Natural killer cell (primary cell): Measurements from ENCODE around the gene NOXA1. TPM values are rescaled to one million over a fixed set of nuclear protein-coding genes. Genes with fewer than 3 reads are reported as not detected.

Source experiments
- ATAC-seq, 3 donors: fragments of 150-1000 bp in 2 of 3; fragments of 200-7000 bp in 1 of 3; cut with Tn5 transposase; 1 replicate in 1 of 3; 2 replicates in 2 of 3; pipeline ENCODE4 v1.10.0; 2021; ENCODE audit warnings: mild to moderate bottlenecking in 2 of 3, moderate library complexity in 2 of 3
- DNase-seq, 2 donors: peaks; one replicate each; pipeline versions ENCODE4 v3.0.0 to v3.0.0-alpha.2; 2013 to 2021; ENCODE audit warnings: mixed read lengths in 1 of 2
- H3K27ac ChIP-seq: one replicate; pipeline ENCODE4 v1.5.1; 2013; ENCODE audit warnings: mild to moderate bottlenecking, low read length
- H3K27me3 ChIP-seq: one replicate; pipeline ENCODE4 v1.6.1; 2013; ENCODE audit warnings: low read length; ENCODE audit not compliant: control insufficient read depth, insufficient read depth
- H3K36me3 ChIP-seq: one replicate; pipeline ENCODE4 v1.6.1; 2013; ENCODE audit warnings: low read length; ENCODE audit not compliant: control insufficient read depth, insufficient read depth
- H3K4me1 ChIP-seq: one replicate; pipeline ENCODE4 v1.6.1; 2013; ENCODE audit warnings: low read length; ENCODE audit not compliant: control insufficient read depth, insufficient read depth
- H3K4me3 ChIP-seq: one replicate; pipeline ENCODE4 v1.5.1; 2013; ENCODE audit warnings: low read length
- H3K9me3 ChIP-seq: one replicate; pipeline ENCODE4 v1.6.1; 2013; ENCODE audit warnings: low read length; ENCODE audit not compliant: control insufficient read depth, insufficient read depth
- H3K27ac Mint-ChIP-seq, 2 donors: one replicate each; pipeline ENCODE4 v1.8.0; 2022; ENCODE audit warnings: mild to moderate bottlenecking in 2 of 2, mixed read lengths in 2 of 2, moderate library complexity in 1 of 2
- H3K27me3 Mint-ChIP-seq, 2 donors: one replicate each; pipeline ENCODE4 v1.8.0; 2022; ENCODE audit warnings: low read depth in 2 of 2, mixed read lengths in 2 of 2
- H3K36me3 Mint-ChIP-seq: one replicate; pipeline ENCODE4 v1.8.0; 2022; ENCODE audit warnings: mixed read lengths
- H3K4me1 Mint-ChIP-seq, 2 donors: one replicate each; pipeline ENCODE4 v1.8.0; 2022; ENCODE audit warnings: mixed read lengths in 2 of 2
- H3K4me3 Mint-ChIP-seq: one replicate; pipeline ENCODE4 v1.8.0; 2022; ENCODE audit warnings: mild to moderate bottlenecking, moderate library complexity, mixed read lengths
- H3K9me3 Mint-ChIP-seq, 2 donors: one replicate each; pipeline ENCODE4 v1.8.0; 2022; ENCODE audit warnings: mixed read lengths in 2 of 2
- CTCF ChIP-seq: fragments of 200-600 bp; IDR thresholded peaks from one replicate; pipeline ENCODE4 v1.8.0; 2022; ENCODE audit warnings: antibody characterized with exemption
- WGBS: methylation state at CpG from one replicate; pipeline ENCODE4 v1.1.7; 2013; ENCODE audit warnings: missing lambda C conversion rate; ENCODE audit not compliant: insufficient coverage; 5-methylcytosine and 5-hydroxymethylcytosine counted together
- intact Hi-C: fragments of 100-400 bp; cut with micrococcal nuclease; formaldehyde crosslinking; loops from one replicate; pipeline ENCODE4 v1.14.2; 2022
- total RNA-seq, 4 donors: library from RNA; stranded (reverse); fragments of 120-200 nt in 1 of 4; gene quantifications; one replicate each; pipeline versions ENCODE4 v1.2.3 to v1.2.4, GENCODE V29; 2013 to 2022

Gene NOXA1
- total RNA-seq, 3 donors from 2014 or later (not counting 1 experiment from before 2014, with no cell fraction given), result 4.7 to 10.0 (median 7.7) TPM

GRCh38 chr9:137446851-137447471 is 23.8 kb downstream of the NOXA1 start:
- Histone ChIP-seq H3K27ac (no peak overlapping the region), H3K9me3 (no peaks in the 10 kb centered on the region), H3K4me1 (peaks cover 46% of the 10 kb centered on the region), H3K36me3 (no peaks in the 10 kb centered on the region), H3K4me3 (no peak overlapping the region), H3K27me3 (peaks cover 4% of the 10 kb centered on the region)
- no peaks in the 10 kb centered on the region for H3K9me3 Mint-ChIP-seq
- peak overlapping the region in 1 of 2 donors; percentile 37 for H3K27ac Mint-ChIP-seq
- no peaks in the 10 kb centered on the region for H3K36me3 Mint-ChIP-seq
- TF ChIP-seq CTCF, result no peak
- DNase-seq (peak in 1 of 2 donors; percentile 30), ATAC-seq (no peak)
- H3K4me1 Mint-ChIP-seq, result peaks cover 13 to 37% of the 10 kb centered on the region in 2 donors
- intact Hi-C loops, result no loop called here
- no peak overlapping the region for H3K4me3 Mint-ChIP-seq
- H3K27me3 Mint-ChIP-seq, result peaks cover 3 to 8% of the 10 kb centered on the region in 2 donors
- whole genome bisulfite sequencing, result 75% methylated on average over 21 of the region's 21 CpGs

GRCh38 chr9:137447722-137448601 is 24.8 kb downstream of the NOXA1 start:
- Mint-ChIP-seq H3K4me3 (no peak overlapping the region), H3K9me3 (no peaks in the 10 kb centered on the region), H3K27me3 (peaks cover 0 to 7% of the 10 kb centered on the region in 2 donors), H3K36me3 (no peaks in the 10 kb centered on the region), H3K4me1 (peaks cover 15 to 45% of the 10 kb centered on the region in 2 donors), H3K27ac (no peak overlapping the region)
- no peak for DNase-seq
- WGBS, result 95% methylated on average over 27 of the region's 27 CpGs
- Histone ChIP-seq H3K36me3 (no peaks in the 10 kb centered on the region), H3K4me3 (no peak overlapping the region), H3K27me3 (no peaks in the 10 kb centered on the region), H3K9me3 (no peaks in the 10 kb centered on the region), H3K4me1 (peaks cover 56% of the 10 kb centered on the region), H3K27ac (no peak overlapping the region)
- no peak for ATAC-seq
- intact Hi-C loops, result no loop called here
- no peak for TF ChIP-seq CTCF

- 95% methylated on average over 16 of the region's 16 CpGs for WGBS
- no peaks in the 10 kb centered on the region for H3K36me3 Mint-ChIP-seq
- ATAC-seq (no peak), DNase-seq (no peak)
- Histone ChIP-seq H3K27ac (no peak overlapping the region), H3K9me3 (no peaks in the 10 kb centered on the region), H3K4me1 (peaks cover 62% of the 10 kb centered on the region), H3K27me3 (no peaks in the 10 kb centered on the region), H3K4me3 (no peak overlapping the region), H3K36me3 (no peaks in the 10 kb centered on the region)
- intact Hi-C loops, result no loop called here
- TF ChIP-seq CTCF, result no peak
- H3K4me3 Mint-ChIP-seq, result no peak overlapping the region
- H3K27ac Mint-ChIP-seq, result no peak overlapping the region
- H3K9me3 Mint-ChIP-seq, result no peaks in the 10 kb centered on the region
- peaks cover 0 to 5% of the 10 kb centered on the region in 2 donors for H3K27me3 Mint-ChIP-seq
- H3K4me1 Mint-ChIP-seq, result peaks cover 15 to 48% of the 10 kb centered on the region in 2 donors
Measured at GRCh38 chr9:137448602-137448962, 25.4 kb downstream of the NOXA1 start.
